SK-N-DZ (cell line): ENCODE data around the gene CDK2AP2.
"Not testable (repeated sequence)": the region's sequence is repeated elsewhere in the genome, so short reads cannot be mapped to it uniquely, and the experiment has no call there.

Source experiments
- DNase-seq: peaks from one replicate; pipeline ENCODE4 v3.0.0-alpha.2; 2015; ENCODE audit warnings: low spot score

The CDK2AP2 gene

GRCh38 chr11:67489885-67490726, 17.9 kb downstream of the CDK2AP2 start:
- DNase-seq: no peak

GRCh38 chr11:67489203-67489884, 18.6 kb downstream of the CDK2AP2 start:
- no peak for DNase-seq

- no peak for DNase-seq
Observed at GRCh38 chr11:67486481-67487195, 21.3 kb downstream of the CDK2AP2 start.

GRCh38 chr11:67485873-67486361, 22.0 kb downstream of the CDK2AP2 start:
- not testable (repeated sequence) for DNase-seq

- no peak for DNase-seq
Observed at GRCh38 chr11:67484847-67485311, 23.1 kb downstream of the CDK2AP2 start.

- no peak for DNase-seq
Observed at GRCh38 chr11:67483831-67484665, 23.9 kb downstream of the CDK2AP2 start.

- peak; percentile 99 for DNase-seq
Observed at GRCh38 chr11:67482827-67483798, 24.8 kb downstream of the CDK2AP2 start, which contains the start of gene AIP. AIP (plus strand) TSS chr11:67483026; CDS start chr11:67483159, 133 bp downstream.

- no peak for DNase-seq
Observed at GRCh38 chr11:67482275-67482826, 25.6 kb downstream of the CDK2AP2 start.

GRCh38 chr11:67477344-67478050, 30.5 kb downstream of the CDK2AP2 start:
- not testable (repeated sequence) for DNase-seq

GRCh38 chr11:67476692-67477091, 31.3 kb downstream of the CDK2AP2 start:
- not testable (repeated sequence) for DNase-seq

GRCh38 chr11:67472882-67473281, 35.1 kb downstream of the CDK2AP2 start:
- no peak for DNase-seq

GRCh38 chr11:67470337-67471002, 37.5 kb downstream of the CDK2AP2 start:
- no peak for DNase-seq

- no peak for DNase-seq
Observed at GRCh38 chr11:67469508-67469811, 38.5 kb downstream of the CDK2AP2 start.

GRCh38 chr11:67468759-67469507, 39.0 kb downstream of the CDK2AP2 start, which contains the start of gene TMEM134:
TMEM134 (minus strand) TSS chr11:67469251; CDS start chr11:67469192, 59 bp downstream.
- peak; percentile 90 for DNase-seq

- DNase-seq: no peak
Observed at GRCh38 chr11:67468456-67468758, 39.6 kb downstream of the CDK2AP2 start.

GRCh38 chr11:67468056-67468455, 39.9 kb downstream of the CDK2AP2 start:
- no peak for DNase-seq

- DNase-seq: no peak
Observed at GRCh38 chr11:67466962-67467771, 40.8 kb downstream of the CDK2AP2 start.
